Cortex of kidney (tissue), 1 donor: ENCODE measurements around the gene PCDHB9.
"Not testable (repeated sequence)": the region's sequence is repeated elsewhere in the genome, so short reads cannot be mapped to it uniquely, and the experiment has no call there.

ENCODE experiments used
- DNase-seq: peaks from one replicate; lab custom pipeline; 2025; lab: John Stamatoyannopoulos, UW

PCDHB9 gene

GRCh38 chr5:141188682-141189081 lies 1.7 kb downstream of the PCDHB9 start:
- DNase-seq, result not testable (repeated sequence)

DNA sequence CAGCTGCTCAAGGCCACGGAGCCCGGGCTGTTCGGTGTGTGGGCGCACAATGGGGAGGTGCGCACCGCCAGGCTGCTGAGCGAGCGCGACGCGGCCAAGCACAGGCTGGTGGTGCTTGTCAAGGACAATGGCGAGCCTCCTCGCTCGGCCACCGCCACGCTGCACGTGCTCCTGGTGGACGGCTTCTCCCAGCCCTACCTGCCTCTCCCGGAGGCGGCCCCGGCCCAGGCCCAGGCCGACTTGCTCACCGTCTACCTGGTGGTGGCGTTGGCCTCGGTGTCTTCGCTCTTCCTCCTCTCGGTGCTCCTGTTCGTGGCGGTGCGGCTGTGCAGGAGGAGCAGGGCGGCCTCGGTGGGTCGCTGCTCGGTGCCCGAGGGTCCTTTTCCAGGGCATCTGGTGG lies 2.2 kb downstream of the PCDHB9 start:
- not testable (repeated sequence) for DNase-seq

DNA sequence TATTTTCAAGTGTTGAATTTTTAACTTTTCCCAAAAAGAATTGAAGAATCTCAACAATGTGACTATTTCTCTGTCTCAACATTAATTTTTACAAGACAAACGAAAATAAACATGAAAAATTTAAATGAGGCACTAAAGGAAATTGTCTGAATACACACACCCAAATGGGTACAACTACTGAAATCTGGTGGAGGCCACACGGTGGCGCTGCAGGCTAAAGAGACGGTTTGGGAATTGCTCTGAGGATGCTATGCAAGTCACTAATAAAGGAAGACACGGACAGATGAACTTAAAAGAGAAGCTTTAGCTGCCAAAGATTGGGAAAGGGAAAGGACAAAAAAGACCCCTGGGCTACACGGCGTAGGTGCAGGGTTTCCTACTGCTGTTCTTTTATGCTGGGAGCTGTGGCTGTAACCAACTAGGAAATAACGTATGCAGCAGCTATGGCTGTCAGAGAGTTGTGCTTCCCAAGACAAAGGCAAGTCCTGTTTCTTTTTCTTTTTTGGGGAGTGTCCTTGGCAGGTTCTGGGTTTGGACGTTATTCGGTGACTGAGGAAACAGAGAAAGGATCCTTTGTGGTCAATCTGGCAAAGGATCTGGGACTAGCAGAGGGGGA lies 5.3 kb downstream of the PCDHB9 start, which contains the start of gene PCDHB10:
PCDHB10 (plus strand) TSS at position 244 of the 616 bp plus-strand sequence; CDS start at position 444, 200 bp downstream.
- no peak for DNase-seq

GRCh38 chr5:141194332-141194731 lies 7.4 kb downstream of the PCDHB9 start:
- DNase-seq, result not testable (repeated sequence)

DNA sequence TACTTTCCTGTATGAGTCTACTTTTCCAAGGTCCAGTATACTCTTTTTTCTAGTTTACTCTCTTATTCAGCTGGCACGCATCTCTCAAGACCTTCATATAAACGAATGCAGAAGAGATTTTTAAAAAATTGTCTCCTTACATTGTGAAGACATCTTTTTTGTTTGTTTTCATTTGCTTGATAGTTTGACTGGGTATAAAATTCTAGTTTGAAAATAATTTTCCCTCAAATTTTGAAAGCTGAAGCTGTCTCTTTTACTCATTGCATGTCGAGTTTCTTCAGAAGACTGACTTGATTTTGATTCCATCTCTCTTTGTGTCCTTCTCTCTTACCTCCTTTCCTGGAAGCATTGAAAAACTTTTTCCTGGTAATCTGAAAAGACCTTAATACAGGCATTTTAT lies 9.4 kb downstream of the PCDHB9 start:
- no peak for DNase-seq

GRCh38 chr5:141199359-141200235 lies 12.6 kb downstream of the PCDHB9 start, which contains the start of gene PCDHB11:
Gene PCDHB11 (plus strand): TSS chr5:141199627. CDS start chr5:141199775, 148 bp downstream.
- no peak for DNase-seq

GRCh38 chr5:141201126-141201525 lies 14.2 kb downstream of the PCDHB9 start:
- DNase-seq, result not testable (repeated sequence)

GRCh38 chr5:141201646-141202045 lies 14.7 kb downstream of the PCDHB9 start:
- DNase-seq, result not testable (repeated sequence)

DNA sequence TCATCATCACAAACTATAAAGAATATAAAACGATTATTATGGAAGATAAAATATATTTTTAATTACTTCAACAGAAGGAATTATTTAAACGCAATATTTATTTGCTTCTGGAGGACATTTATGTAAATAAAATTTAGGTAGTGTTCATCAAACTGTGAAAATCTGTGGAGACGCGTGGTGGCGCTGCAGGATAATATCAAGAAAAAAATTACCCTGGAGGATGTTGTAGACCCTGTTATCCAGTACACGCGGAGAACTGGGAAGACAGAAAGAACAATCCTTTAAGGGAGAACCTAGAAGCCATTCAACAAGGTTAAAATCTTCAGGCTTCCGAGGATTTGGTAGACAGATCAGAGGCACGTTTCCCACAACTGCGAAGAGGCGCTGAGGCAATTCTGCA lies 21.5 kb downstream of the PCDHB9 start, which contains the start of gene PCDHB12:
PCDHB12 (plus strand) TSS at position 242 of the 400 bp plus-strand sequence. CDS start 189 bp downstream, outside the sequence.
- no peak for DNase-seq

DNA sequence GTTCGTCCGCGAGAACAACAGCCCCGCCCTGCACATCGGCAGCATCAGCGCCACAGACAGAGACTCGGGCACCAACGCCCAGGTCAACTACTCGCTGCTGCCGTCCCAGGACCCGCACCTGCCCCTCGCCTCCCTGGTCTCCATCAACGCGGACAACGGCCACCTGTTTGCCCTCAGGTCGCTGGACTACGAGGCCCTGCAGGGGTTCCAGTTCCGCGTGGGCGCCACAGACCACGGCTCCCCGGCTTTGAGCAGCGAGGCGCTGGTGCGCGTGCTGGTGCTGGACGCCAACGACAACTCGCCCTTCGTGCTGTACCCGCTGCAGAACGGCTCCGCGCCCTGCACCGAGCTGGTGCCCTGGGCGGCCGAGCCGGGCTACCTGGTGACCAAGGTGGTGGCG lies 23.3 kb downstream of the PCDHB9 start:
- not testable (repeated sequence) for DNase-seq

DNA sequence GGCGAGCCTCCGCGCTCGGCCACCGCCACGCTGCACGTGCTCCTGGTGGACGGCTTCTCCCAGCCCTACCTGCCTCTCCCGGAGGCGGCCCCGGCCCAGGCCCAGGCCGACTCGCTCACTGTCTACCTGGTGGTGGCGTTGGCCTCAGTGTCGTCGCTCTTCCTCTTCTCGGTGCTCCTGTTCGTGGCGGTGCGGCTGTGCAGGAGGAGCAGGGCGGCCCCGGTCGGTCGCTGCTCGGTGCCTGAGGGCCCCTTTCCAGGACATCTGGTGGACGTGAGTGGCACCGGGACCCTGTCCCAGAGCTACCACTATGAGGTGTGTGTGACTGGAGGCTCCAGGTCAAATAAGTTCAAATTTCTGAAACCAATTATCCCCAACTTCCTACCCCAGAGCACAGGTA lies 23.9 kb downstream of the PCDHB9 start:
- not testable (repeated sequence) for DNase-seq

DNA sequence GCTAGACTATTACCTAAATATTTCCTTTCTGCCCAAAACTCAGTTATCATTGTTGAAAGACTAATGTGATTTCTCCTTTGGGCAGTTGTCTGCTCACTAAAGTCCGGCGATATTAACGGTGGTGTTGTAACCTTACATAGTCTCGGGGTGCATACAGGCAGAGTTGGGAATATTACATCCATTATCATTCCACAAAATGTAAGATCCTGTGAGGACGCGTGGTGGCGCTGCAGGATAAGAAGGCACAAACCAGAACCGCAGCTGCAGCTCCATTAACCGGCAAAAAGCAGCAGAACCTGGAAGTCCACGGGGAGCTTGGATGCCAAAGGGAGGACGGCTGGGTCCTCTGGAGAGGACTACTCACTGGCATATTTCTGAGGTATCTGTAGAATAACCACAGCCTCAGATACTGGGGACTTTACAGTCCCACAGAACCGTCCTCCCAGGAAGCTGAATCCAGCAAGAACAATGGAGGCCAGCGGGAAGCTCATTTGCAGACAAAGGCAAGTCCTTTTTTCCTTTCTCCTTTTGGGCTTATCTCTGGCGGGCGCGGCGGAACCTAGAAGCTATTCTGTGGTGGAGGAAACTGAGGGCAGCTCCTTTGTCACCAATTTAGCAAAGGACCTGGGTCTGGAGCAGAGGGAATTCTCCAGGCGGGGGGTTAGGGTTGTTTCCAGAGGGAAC lies 26.8 kb downstream of the PCDHB9 start, which contains the start of gene PCDHB13:
PCDHB13 (plus strand) TSS at position 264 of the 684 bp plus-strand sequence; CDS start at position 469, 205 bp downstream.
- DNase-seq, result not testable (repeated sequence)

DNA sequence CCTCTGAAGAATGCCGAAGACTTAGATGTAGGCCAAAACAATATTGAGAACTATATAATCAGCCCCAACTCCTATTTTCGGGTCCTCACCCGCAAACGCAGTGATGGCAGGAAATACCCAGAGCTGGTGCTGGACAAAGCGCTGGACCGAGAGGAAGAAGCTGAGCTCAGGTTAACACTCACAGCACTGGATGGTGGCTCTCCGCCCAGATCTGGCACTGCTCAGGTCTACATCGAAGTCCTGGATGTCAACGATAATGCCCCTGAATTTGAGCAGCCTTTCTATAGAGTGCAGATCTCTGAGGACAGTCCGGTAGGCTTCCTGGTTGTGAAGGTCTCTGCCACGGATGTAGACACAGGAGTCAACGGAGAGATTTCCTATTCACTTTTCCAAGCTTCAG lies 27.6 kb downstream of the PCDHB9 start:
- not testable (repeated sequence) for DNase-seq

DNA sequence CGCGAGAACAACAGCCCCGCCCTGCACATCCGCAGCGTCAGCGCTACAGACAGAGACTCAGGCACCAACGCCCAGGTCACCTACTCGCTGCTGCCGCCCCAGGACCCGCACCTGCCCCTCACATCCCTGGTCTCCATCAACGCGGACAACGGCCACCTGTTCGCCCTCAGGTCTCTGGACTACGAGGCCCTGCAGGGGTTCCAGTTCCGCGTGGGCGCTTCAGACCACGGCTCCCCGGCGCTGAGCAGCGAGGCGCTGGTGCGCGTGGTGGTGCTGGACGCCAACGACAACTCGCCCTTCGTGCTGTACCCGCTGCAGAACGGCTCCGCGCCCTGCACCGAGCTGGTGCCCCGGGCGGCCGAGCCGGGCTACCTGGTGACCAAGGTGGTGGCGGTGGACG lies 28.5 kb downstream of the PCDHB9 start:
- DNase-seq, result not testable (repeated sequence)

DNA sequence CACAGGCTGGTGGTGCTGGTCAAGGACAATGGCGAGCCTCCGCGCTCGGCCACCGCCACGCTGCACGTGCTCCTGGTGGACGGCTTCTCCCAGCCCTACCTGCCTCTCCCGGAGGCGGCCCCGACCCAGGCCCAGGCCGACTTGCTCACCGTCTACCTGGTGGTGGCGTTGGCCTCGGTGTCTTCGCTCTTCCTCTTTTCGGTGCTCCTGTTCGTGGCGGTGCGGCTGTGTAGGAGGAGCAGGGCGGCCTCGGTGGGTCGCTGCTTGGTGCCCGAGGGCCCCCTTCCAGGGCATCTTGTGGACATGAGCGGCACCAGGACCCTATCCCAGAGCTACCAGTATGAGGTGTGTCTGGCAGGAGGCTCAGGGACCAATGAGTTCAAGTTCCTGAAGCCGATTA lies 29.1 kb downstream of the PCDHB9 start:
- DNase-seq, result not testable (repeated sequence)

DNA sequence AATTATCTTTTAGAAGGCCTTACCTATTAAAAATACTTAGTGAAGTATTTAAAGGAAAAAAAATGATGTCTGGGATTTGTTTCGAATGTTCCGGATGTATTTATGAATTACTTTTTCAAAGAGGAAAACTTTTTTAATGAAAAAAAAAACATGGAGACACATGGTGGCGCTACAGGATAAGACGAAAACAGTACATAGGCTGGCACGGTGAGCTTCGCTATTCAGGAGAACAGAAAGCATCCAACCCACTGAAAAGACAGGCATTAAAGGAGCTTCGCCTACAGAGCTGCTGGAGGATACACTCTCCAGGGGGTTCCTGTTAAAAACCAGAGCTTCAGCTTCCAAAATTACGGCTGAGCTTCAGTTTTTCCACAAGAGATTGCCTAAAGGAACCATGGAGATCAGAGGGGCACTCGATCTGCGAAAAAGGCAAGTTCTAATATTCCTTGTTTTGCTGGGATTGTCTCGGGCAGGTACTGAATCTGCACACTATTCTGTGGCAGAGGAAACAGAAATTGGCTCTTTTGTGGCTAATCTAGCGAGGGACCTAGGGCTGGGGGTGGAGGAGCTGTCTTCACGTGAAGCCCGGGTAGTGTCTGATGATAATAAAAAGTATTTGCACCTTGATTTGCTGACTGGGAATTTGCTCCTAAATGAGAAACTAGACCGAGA lies 36.3 kb downstream of the PCDHB9 start, which contains the start of gene PCDHB14:
PCDHB14 (plus strand) TSS at position 232 of the 672 bp plus-strand sequence; CDS start at position 395, 163 bp downstream.
- no peak for DNase-seq

DNA sequence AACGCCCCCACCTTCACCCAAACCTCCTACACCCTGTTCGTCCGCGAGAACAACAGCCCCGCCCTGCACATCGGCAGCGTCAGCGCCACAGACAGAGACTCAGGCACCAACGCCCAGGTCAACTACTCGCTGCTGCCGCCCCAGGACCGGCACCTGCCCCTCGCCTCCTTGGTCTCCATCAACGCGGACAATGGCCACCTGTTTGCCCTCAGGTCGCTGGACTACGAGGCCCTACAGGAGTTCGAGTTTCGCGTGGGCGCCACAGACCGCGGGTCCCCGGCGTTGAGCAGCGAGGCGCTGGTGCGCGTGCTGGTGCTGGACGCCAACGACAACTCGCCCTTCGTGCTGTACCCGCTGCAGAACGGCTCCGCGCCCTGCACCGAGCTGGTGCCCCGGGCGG lies 37.9 kb downstream of the PCDHB9 start:
- DNase-seq, result not testable (repeated sequence)

GRCh38 chr5:141225421-141225820 lies 38.5 kb downstream of the PCDHB9 start:
- DNase-seq, result not testable (repeated sequence)

- no peak for DNase-seq
Observed at GRCh38 chr5:141234109-141234667, 47.2 kb downstream of the PCDHB9 start.

DNA sequence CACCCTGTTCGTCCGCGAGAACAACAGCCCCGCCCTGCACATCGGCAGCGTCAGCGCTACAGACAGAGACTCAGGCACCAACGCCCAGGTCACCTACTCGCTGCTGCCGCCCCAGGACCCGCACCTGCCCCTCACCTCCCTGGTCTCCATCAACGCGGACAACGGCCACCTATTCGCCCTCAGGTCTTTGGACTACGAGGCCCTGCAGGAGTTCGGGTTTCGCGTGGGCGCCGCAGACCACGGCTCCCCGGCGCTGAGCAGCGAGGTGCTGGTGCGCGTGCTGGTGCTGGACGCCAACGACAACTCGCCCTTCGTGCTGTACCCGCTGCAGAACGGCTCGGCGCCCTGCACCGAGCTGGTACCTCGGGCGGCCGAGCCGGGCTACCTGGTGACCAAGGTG lies 49.0 kb downstream of the PCDHB9 start:
- DNase-seq, result not testable (repeated sequence)
